GM12873 (cell line): ENCODE results near the gene GABBR2.
A peak's percentile ranks its signal among the peaks of the same experiment; 100 is the strongest.

Source experiments
- CTCF ChIP-seq: IDR thresholded peaks from 2 replicates; pipeline ENCODE4 v1.5.1; 2012; ENCODE audit warnings: low read depth, mild to moderate bottlenecking, moderate library complexity, low read length, control low read depth; ENCODE audit not compliant: insufficient read depth; ENCODE audit errors: missing control alignments

GABBR2 gene

GRCh38 chr9:98532574-98532973, 176.2 kb downstream of the GABBR2 start:
- no peak for TF ChIP-seq CTCF

DNA sequence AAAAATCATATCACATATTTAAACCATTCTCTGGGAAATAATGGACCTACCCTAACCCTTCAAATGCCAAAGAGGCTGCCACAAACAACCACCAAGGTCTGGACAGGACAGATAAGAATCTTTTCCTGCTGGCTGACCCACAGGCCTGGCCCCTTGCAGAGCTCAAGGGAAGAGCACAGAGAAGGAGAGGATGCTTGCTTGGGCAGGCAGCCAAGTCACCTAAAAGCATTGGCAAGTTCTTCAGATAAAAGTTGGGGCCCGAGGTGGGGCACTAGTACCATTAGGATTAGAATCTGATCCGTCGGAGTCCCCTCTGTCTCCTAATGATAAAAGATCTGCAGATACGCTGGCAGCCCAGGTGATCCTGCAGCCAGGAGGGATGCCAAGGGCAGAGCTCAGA, 176.6 kb downstream of the GABBR2 start:
- no peak for TF ChIP-seq CTCF

GRCh38 chr9:98530806-98531386, 177.8 kb downstream of the GABBR2 start:
- no peak for TF ChIP-seq CTCF

GRCh38 chr9:98530275-98530674, 178.5 kb downstream of the GABBR2 start:
- TF ChIP-seq CTCF: no peak

- no peak for TF ChIP-seq CTCF
Measured at GRCh38 chr9:98529841-98530240, 178.9 kb downstream of the GABBR2 start.

DNA sequence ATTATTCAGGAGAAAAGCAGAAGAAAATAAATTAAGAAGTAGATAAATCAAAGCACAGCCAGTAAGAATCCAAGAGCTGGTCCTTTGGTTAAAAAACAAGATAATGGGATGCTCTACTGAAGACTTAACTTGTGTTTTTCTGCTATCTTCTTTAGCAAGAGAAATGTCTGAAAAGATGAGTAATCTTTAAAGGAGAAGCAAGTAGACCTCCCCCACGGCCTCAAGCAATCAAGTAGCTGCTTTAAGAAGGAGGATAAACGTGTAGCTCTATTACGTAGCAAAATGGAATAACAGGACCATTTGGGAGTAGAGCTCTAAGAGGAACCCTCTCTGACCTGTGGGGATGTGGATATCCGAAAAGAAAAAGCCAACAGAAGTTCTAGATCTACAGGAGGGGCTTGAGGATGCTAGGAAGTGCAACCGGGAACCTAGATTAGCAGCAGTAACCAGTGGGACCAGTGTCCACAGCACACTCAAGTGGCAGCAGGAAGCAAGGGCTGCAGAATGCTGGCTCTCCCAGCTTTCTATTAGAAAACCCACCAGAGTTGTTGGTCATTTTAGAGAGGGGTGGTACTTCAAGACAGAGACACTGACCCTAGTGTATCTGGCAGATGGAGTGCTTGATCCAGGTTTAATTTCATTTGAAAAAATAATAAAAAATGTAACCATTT, 185.4 kb downstream of the GABBR2 start:
- peak; percentile 18 for TF ChIP-seq CTCF

DNA sequence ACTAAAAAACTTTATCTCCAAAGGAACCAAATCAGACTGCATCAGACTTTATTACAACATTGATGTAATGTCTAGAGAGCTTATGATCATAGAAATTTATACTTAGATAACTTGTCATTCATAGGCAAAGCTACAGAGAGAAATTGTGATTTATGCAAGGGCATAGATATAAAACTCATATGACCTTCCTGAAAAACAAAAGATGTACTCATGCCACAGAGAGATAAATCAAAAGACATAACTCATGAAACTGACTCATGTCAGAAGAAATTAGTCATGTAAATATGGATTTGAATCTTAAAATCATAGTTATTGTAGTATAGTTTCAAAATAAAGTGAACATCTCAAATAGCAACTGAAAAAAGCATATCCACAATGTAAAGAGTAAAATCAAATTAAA, 186.2 kb downstream of the GABBR2 start:
- TF ChIP-seq CTCF: no peak

- TF ChIP-seq CTCF: no peak
Measured at GRCh38 chr9:98521141-98521540, 187.6 kb downstream of the GABBR2 start.
